ENCODE results near the gene PLEKHM1.
"Not testable (repeated sequence)": the region's sequence is repeated elsewhere in the genome, so short reads cannot be mapped to it uniquely, and the experiment has no call there.

PLEKHM1 gene

GRCh38 chr17:45445901-45446743, 44.4 kb downstream of the PLEKHM1 start:
- DNase-seq (ENCODE audit: low read depth): peak; percentile 47
- not testable (repeated sequence) for H3K4me3 ChIP-seq (ENCODE audit: low read depth, low read length)

GRCh38 chr17:45444856-45445820, 45.4 kb downstream of the PLEKHM1 start:
- not testable (repeated sequence) for H3K4me3 ChIP-seq (ENCODE audit: low read depth, low read length); DNase-seq (ENCODE audit: low read depth)

GRCh38 chr17:45444301-45444700, 46.2 kb downstream of the PLEKHM1 start:
- not testable (repeated sequence) for H3K4me3 ChIP-seq (ENCODE audit: low read depth, low read length); DNase-seq (ENCODE audit: low read depth)

GRCh38 chr17:45443371-45444260, 46.9 kb downstream of the PLEKHM1 start:
- not testable (repeated sequence) for H3K4me3 ChIP-seq (ENCODE audit: low read depth, low read length); DNase-seq (ENCODE audit: low read depth)

- DNase-seq (ENCODE audit: low read depth): no peak
- no peak overlapping the region for H3K4me3 ChIP-seq (ENCODE audit: low read depth, low read length)
- TF ChIP-seq CTCF (IDR thresholded peaks at IDR 0.05; ENCODE audit: low read depth, low read length) (no peak), MAX (IDR thresholded peaks at IDR 0.05; ENCODE audit: low read depth, low read length) (no peak), POLR2A (IDR thresholded peaks at IDR 0.05; ENCODE audit: extremely low read depth, insufficient read length) (no peak), MYC (IDR thresholded peaks at IDR 0.05; ENCODE audit: low read depth, low read length) (no peak)
Observed at GRCh38 chr17:45441526-45442310, 48.8 kb downstream of the PLEKHM1 start.

GRCh38 chr17:45440839-45441515, 49.5 kb downstream of the PLEKHM1 start:
- DNase-seq (ENCODE audit: low read depth); H3K4me3 ChIP-seq (ENCODE audit: low read depth, low read length): not testable (repeated sequence)

- no peak overlapping the region for H3K4me3 ChIP-seq (ENCODE audit: low read depth, low read length)
- TF ChIP-seq MAX (IDR thresholded peaks at IDR 0.05; ENCODE audit: low read depth, low read length) (no peak), CTCF (IDR thresholded peaks at IDR 0.05; ENCODE audit: low read depth, low read length) (no peak), MYC (IDR thresholded peaks at IDR 0.05; ENCODE audit: low read depth, low read length) (no peak), POLR2A (IDR thresholded peaks at IDR 0.05; ENCODE audit: extremely low read depth, insufficient read length) (no peak)
- no peak for DNase-seq (ENCODE audit: low read depth)
Observed at GRCh38 chr17:45440161-45440778, 50.3 kb downstream of the PLEKHM1 start.
